NCI-H128 (cell line): ENCODE data around the gene RBM10.
A peak's percentile ranks its signal among the peaks of the same experiment; 100 is the strongest.

Experiments
- DNase-seq: peaks from one replicate; lab custom pipeline; 2025; ENCODE audit not compliant: unreplicated experiment; lab: John Stamatoyannopoulos, UW

Gene RBM10

DNA sequence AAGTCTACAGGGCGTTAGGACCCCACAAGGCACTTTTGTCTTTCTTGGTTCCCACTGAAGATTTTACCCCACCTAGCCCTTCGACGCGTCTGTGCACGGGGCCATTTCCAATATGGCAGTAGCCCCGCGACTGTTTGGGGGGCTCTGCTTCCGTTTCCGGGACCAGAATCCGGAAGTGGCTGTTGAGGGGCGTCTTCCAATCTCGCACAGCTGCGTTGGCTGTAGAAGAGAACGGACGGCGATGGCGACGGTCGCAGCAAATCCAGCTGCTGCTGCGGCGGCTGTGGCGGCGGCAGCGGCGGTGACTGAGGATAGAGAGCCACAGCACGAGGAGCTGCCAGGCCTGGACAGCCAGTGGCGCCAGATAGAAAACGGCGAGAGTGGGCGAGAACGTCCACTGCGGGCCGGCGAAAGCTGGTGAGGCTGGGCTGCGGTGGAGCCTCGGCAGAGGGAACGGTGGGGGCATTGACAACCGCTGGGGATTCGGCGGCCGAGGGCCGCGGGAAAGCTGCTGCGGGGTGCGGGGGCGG, 87.8 kb downstream of the RBM10 start, which contains the start of gene USP11:
USP11 (plus strand) TSS at position 207 of the 530 bp plus-strand sequence; CDS start at position 242, 35 bp downstream.
- peak; percentile 34 for DNase-seq

DNA sequence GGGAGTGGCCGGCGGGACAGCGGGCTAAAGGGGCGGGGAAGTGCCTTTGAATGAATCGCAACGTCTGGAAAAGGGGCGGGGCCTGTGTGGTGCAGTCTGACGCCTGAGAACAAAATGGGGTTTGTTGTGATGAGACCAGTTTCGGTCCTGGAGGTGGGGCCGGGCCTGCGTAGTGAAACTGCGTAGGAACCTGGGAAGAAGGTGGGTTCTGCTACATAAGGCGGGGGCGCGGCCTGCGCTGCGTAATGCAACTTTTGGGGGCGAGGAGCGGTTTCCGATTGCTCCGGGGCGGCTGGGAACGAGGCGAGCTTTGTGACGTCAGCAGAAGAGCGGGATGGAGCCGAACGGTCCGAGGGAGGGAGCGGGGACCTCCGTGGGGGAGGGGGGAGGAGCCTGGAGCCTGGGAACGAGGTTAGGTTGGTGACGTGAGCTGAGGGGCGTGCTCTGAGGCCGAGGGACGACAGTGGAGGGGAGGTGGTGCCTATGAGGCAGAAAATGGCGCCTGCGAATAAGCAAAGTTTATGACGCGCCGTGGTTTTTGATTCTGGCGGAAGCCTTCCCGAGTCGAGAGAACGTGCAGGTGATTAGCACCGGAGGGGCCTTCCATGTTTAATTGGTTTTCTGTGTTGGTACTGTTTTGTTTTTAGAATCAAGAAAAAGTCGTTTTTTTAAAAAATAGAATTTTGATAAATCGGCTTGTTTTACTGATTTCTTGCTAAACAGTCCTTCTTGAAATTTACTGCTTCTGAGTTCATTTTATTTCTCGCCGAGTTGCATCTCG, 88.5 kb downstream of the RBM10 start:
- peak; percentile 94 for DNase-seq

DNA sequence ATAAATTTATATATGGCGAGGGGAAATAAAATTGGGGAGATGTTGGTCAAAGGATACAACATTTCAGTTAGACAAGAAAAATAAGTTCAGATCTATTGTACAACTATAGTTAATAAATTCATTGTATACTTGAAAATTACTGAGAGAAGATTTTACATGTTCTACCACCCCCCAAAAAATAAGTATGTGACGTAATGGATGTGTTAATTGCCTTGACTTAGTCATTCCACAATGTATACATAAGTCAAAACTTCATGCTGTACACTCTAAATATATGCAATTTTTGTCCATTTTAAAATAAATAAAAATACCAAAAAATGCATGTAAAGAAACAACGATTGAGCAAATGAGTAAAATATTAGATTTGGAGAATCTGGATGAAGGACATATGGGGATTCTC, 89.6 kb downstream of the RBM10 start:
- no peak for DNase-seq

DNA sequence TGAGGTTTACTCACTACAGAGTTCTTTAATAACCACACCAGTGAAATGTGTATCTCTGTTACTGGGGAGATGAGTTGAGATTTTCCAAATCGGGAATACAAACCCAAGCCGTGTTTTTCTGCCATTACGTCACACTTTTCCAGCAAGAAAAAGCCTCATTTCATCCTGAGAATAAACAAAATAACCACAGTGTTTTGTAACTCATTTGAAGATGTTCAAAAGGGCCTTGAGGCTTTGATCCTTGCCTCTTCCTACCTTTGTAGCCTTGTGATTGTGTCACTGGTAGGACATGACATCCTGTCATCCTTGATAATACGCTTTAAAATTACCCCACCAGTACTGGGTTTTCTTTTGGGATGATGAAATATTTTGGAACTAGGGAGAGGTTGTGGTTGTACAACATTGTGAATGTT, 90.7 kb downstream of the RBM10 start:
- DNase-seq = no peak
